Measurements from ENCODE around the gene SLC17A1.

The SLC17A1 gene

DNA sequence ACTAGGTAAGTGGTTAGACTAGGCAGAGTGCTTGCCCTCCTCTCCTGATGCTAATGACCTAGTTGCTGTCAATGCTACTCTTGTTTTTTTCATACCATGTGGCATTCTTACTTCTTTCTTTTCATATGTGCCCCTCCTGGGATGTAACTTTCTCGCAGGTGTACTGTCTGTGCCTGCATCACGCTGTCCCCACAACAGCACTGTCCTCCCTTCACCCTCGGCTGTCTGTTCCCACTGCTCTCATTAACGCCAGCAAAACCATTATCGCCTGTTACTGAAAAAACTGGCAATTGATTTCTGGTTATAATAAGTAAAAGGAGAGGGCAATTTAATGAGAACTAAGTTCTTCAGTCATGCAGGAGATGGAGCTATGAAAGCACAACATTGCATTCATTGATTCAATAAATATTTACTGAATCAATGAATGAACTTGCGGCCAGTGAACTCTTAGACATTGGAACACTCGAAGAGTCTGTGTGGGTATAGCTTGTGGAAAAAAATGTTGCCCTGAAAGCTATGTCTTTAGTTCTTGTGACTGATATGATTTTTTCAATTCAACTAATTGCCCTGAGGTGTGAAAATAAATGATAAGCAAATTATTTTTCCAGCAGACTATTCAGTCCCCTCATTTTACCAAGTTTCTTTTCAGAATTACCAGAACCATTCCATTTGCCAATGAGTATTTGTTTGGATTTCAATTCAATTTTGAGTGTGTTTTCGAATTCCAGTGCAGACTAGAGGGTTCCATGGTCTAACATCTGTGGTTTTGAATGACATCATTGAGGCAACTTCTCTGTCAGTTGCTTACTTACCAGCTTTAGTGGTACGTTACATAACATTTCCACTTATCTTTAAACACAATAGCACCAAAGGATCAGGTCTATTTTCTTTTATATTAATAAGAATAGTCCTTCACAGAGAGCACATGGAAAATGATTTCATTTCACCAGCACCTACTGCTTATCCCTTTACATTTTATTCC, 75.2 kb downstream of the SLC17A1 start:
- no peaks in the 10 kb centered on the region for H3K4me1 ChIP-seq (ENCODE audit: insufficient read depth, poor library complexity, severe bottlenecking)
- TF ChIP-seq, protein P1, sequence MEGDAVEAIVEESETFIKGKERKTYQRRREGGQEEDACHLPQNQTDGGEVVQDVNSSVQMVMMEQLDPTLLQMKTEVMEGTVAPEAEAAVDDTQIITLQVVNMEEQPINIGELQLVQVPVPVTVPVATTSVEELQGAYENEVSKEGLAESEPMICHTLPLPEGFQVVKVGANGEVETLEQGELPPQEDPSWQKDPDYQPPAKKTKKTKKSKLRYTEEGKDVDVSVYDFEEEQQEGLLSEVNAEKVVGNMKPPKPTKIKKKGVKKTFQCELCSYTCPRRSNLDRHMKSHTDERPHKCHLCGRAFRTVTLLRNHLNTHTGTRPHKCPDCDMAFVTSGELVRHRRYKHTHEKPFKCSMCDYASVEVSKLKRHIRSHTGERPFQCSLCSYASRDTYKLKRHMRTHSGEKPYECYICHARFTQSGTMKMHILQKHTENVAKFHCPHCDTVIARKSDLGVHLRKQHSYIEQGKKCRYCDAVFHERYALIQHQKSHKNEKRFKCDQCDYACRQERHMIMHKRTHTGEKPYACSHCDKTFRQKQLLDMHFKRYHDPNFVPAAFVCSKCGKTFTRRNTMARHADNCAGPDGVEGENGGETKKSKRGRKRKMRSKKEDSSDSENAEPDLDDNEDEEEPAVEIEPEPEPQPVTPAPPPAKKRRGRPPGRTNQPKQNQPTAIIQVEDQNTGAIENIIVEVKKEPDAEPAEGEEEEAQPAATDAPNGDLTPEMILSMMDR (IDR thresholded peaks at IDR 0.05; ENCODE audit: poor library complexity, severe bottlenecking), result no peak
- no peak overlapping the region for H3K4me3 ChIP-seq (ENCODE audit: severe bottlenecking)
- no peak for DNase-seq (ENCODE audit: low spot score)
- H3K9me3 ChIP-seq (ENCODE audit: severe bottlenecking), result no peaks in the 10 kb centered on the region
- H3K27ac ChIP-seq (ENCODE audit: poor library complexity, severe bottlenecking), result no peak overlapping the region
- H3K27me3 ChIP-seq (ENCODE audit: insufficient read depth, poor library complexity, severe bottlenecking), result peaks cover 13% of the 10 kb centered on the region
- no peak for ATAC-seq (ENCODE audit: low read depth)
- no peaks in the 10 kb centered on the region for H3K36me3 ChIP-seq (ENCODE audit: low read depth)

DNA sequence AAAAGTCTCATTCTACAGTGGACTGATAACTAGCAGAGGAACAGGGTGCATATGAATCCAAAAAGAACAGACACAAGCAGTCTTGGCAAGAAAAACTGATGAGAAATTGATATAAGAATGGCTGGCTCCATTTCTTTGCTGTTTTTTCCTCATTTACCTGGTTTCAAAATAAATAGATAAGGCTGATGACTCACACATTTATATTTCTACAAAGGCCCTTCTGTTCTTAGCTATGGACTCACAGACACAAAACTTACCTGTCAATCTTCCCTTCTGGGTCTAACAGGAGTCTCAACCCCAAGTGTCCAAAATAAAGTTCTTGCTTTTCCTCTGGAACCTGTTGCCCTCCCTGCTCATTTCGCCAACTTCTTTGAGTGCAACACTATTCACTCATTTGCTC, 76.4 kb downstream of the SLC17A1 start:
- no peak for ATAC-seq (ENCODE audit: low read depth)
- Histone ChIP-seq H3K4me3 (ENCODE audit: severe bottlenecking) (no peak overlapping the region), H3K4me1 (ENCODE audit: insufficient read depth, poor library complexity, severe bottlenecking) (no peaks in the 10 kb centered on the region), H3K9me3 (ENCODE audit: severe bottlenecking) (no peaks in the 10 kb centered on the region), H3K36me3 (ENCODE audit: low read depth) (no peaks in the 10 kb centered on the region), H3K27ac (ENCODE audit: poor library complexity, severe bottlenecking) (no peak overlapping the region), H3K27me3 (ENCODE audit: insufficient read depth, poor library complexity, severe bottlenecking) (peaks cover 7% of the 10 kb centered on the region)
- DNase-seq (ENCODE audit: low spot score), result no peak
- TF ChIP-seq, protein P1 (IDR thresholded peaks at IDR 0.05; ENCODE audit: poor library complexity, severe bottlenecking), result no peak

DNA sequence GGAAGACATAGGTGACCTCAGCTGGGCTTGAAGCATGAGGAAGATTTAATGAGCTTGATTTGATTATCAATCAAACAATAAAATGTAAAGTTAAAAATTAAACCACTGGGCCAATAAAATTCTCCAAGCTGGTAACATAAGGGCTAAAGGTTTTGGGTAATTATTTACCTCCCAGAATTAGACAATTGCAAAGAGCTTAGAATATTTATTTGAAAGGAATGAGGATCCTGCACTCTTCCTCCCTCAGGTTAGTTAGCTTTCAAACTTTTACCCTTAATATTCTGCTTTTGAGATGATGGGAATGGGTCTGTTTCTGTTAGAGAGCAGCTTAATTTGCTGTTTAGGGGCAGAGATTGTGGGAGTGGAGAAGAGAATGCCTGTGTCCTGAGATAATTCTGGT, 77.3 kb downstream of the SLC17A1 start, which contains the start of gene SLC17A4:
SLC17A4 (plus strand) TSS at position 208 of the 400 bp plus-strand sequence. CDS start 7,221 bp downstream, outside the sequence.
- no peak for DNase-seq (ENCODE audit: low spot score)

DNA sequence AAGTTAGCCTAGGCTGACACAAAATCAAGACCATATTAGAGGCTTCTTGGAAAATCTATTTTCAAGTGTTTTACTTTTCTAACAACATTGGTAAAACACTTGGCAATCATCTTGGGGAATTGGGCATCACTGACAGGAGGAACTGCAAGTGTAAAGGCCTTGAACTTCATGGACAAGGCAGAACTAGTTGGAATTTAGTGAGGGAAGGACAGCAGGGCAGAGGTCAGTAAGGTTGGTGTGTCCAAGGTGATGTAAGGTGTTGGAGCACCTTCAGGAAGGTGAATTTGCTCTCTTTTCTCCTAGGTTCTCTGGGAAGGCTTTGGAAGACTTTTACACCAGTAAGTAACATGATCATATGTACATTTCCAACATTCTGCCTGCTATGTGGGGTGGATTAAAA, 78.8 kb downstream of the SLC17A1 start:
- Histone ChIP-seq H3K9me3 (ENCODE audit: severe bottlenecking) (no peaks in the 10 kb centered on the region), H3K27me3 (ENCODE audit: insufficient read depth, poor library complexity, severe bottlenecking) (peaks cover 4% of the 10 kb centered on the region), H3K4me3 (ENCODE audit: severe bottlenecking) (no peak overlapping the region), H3K36me3 (ENCODE audit: low read depth) (no peaks in the 10 kb centered on the region), H3K27ac (ENCODE audit: poor library complexity, severe bottlenecking) (no peak overlapping the region), H3K4me1 (ENCODE audit: insufficient read depth, poor library complexity, severe bottlenecking) (no peaks in the 10 kb centered on the region)
- DNase-seq (ENCODE audit: low spot score), result no peak
- no peak for ATAC-seq (ENCODE audit: low read depth)
- TF ChIP-seq, protein P1 (IDR thresholded peaks at IDR 0.05; ENCODE audit: poor library complexity, severe bottlenecking), result no peak

More for the DNA sequence above, 77.3 kb downstream of the SLC17A1 start, which contains the start of gene SLC17A4:
- no peaks in the 10 kb centered on the region for H3K4me1 ChIP-seq (ENCODE audit: insufficient read depth, poor library complexity, severe bottlenecking)
- H3K4me3 ChIP-seq (ENCODE audit: severe bottlenecking), result no peak within 1 kb of the TSS
- no peaks in the 10 kb centered on the region for H3K36me3 ChIP-seq (ENCODE audit: low read depth)
- peaks cover 7% of the 10 kb centered on the region for H3K27me3 ChIP-seq (ENCODE audit: insufficient read depth, poor library complexity, severe bottlenecking)
- H3K9me3 ChIP-seq (ENCODE audit: severe bottlenecking), result no peaks in the 10 kb centered on the region
- no peak for ATAC-seq (ENCODE audit: low read depth)
- TF ChIP-seq, protein P1 (IDR thresholded peaks at IDR 0.05; ENCODE audit: poor library complexity, severe bottlenecking), result no peak
- no peak within 1 kb of the TSS for H3K27ac ChIP-seq (ENCODE audit: poor library complexity, severe bottlenecking)

DNA sequence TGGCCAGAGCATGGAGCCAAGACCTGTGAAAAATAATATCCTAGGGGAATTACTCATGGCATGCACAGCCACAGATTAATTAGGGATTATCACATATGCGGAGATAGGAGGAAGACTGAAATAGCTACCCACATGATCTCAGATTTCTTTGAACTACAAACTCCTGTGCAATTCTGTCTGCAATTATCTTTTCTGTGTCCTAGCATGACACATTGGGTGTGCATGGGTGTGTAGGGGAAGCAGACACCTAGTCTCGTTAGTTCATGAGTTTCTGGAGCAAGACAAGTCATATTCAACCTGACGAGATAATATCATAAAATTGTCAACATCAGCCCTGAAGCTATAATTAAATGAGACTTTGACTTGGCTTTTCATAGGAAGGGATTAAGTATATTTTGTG, 80.9 kb downstream of the SLC17A1 start:
- no peak for DNase-seq (ENCODE audit: low spot score)
- Histone ChIP-seq H3K9me3 (ENCODE audit: severe bottlenecking) (no peaks in the 10 kb centered on the region), H3K4me3 (ENCODE audit: severe bottlenecking) (no peak overlapping the region), H3K27me3 (ENCODE audit: insufficient read depth, poor library complexity, severe bottlenecking) (no peaks in the 10 kb centered on the region), H3K36me3 (ENCODE audit: low read depth) (no peaks in the 10 kb centered on the region), H3K4me1 (ENCODE audit: insufficient read depth, poor library complexity, severe bottlenecking) (no peaks in the 10 kb centered on the region), H3K27ac (ENCODE audit: poor library complexity, severe bottlenecking) (no peak overlapping the region)
- ATAC-seq (ENCODE audit: low read depth), result no peak
- TF ChIP-seq, protein P1 (IDR thresholded peaks at IDR 0.05; ENCODE audit: poor library complexity, severe bottlenecking), result no peak

All from RWPE2 (cell line).